HEK293T (cell line): ENCODE results near the gene SIK2.

Experiments
- CTCF ChIA-PET: fragments of 350-600 bp; formaldehyde crosslinking; extraction: SDS; loops from one replicate; lab custom pipeline; 2021; ENCODE audit warnings: antibody characterized with exemption, inconsistent platforms; lab: Yijun Ruan, JAX
- POLR2A ChIA-PET: fragments of 350-600 bp; formaldehyde crosslinking; extraction: SDS; loops from one replicate; lab custom pipeline; 2020; ENCODE audit warnings: antibody characterized with exemption, inconsistent platforms; lab: Yijun Ruan, JAX
- DNase-seq: peaks from one replicate; pipeline ENCODE4 v3.0.0; 2012; ENCODE audit warnings: mixed read lengths; ENCODE audit errors: extremely low spot score
- ARNT ChIP-seq: fragments of 450-650 bp; IDR thresholded peaks from 2 replicates; pipeline ENCODE4 v1.6.1; 2017; ENCODE audit warnings: mild to moderate bottlenecking
- BHLHE40 ChIP-seq: fragments of 450-650 bp; IDR thresholded peaks from 2 replicates; pipeline ENCODE4 v1.6.1; 2016; ENCODE audit warnings: mild to moderate bottlenecking, moderate library complexity, borderline replicate concordance
- CTBP1 ChIP-seq: fragments of 450-650 bp; IDR thresholded peaks from 2 replicates; pipeline ENCODE4 v1.6.1; 2016; ENCODE audit warnings: borderline replicate concordance
- ELF4 ChIP-seq: fragments of 450-650 bp; IDR thresholded peaks from 2 replicates; pipeline ENCODE4 v1.6.1; 2017; ENCODE audit warnings: antibody characterized with exemption
- FOXA1 ChIP-seq: fragments of 450-650 bp; IDR thresholded peaks from 2 replicates; pipeline ENCODE4 v1.6.1; 2016; ENCODE audit warnings: mild to moderate bottlenecking
- FOXK2 ChIP-seq: fragments of 450-650 bp; IDR thresholded peaks from 2 replicates; pipeline ENCODE4 v1.6.1; 2016; ENCODE audit warnings: mild to moderate bottlenecking
- FOXM1 ChIP-seq: fragments of 450-650 bp; IDR thresholded peaks from 2 replicates; pipeline ENCODE4 v1.6.1; 2017; ENCODE audit warnings: mild to moderate bottlenecking, borderline replicate concordance
- HDGF ChIP-seq: fragments of 450-650 bp; IDR thresholded peaks from 2 replicates; pipeline ENCODE4 v1.6.1; 2017; ENCODE audit warnings: antibody characterized with exemption, borderline replicate concordance
- L3MBTL2 ChIP-seq: fragments of 450-650 bp; conservative IDR thresholded peaks from 2 replicates; pipeline ENCODE4 v1.6.1; 2016; ENCODE audit warnings: mild to moderate bottlenecking
- LEF1 ChIP-seq: fragments of 450-650 bp; IDR thresholded peaks from 2 replicates; pipeline ENCODE4 v1.6.1; 2017; ENCODE audit warnings: mild to moderate bottlenecking, borderline replicate concordance
- NFRKB ChIP-seq: fragments of 450-650 bp; IDR thresholded peaks from 2 replicates; pipeline ENCODE4 v1.6.1; 2016; ENCODE audit warnings: mild to moderate bottlenecking, moderate library complexity
- PKNOX1 ChIP-seq: fragments of 450-650 bp; IDR thresholded peaks from 2 replicates; pipeline ENCODE4 v1.6.1; 2016
- SP1 ChIP-seq: fragments of 450-650 bp; IDR thresholded peaks from 2 replicates; pipeline ENCODE4 v1.6.1; 2017
- SUZ12 ChIP-seq: fragments of 450-650 bp; IDR thresholded peaks from 2 replicates; pipeline ENCODE4 v1.6.1; 2016; ENCODE audit warnings: mild to moderate bottlenecking
- TARDBP ChIP-seq: fragments of 450-650 bp; IDR thresholded peaks from 2 replicates; pipeline ENCODE4 v1.6.1; 2016
- ZNF384 ChIP-seq: fragments of 450-650 bp; IDR thresholded peaks from 2 replicates; pipeline ENCODE4 v1.6.1; 2016

The SIK2 gene

GRCh38 chr11:111606986-111607385, 4.7 kb downstream of the SIK2 start:
- CTCF ChIA-PET = no interaction called here
- POLR2A ChIA-PET = no interaction called here
- DNase-seq = no peak
- TF ChIP-seq L3MBTL2 (no peak), HDGF (no peak), ARNT (no peak), FOXM1 (no peak), CTBP1 (no peak), SP1 (no peak), BHLHE40 (no peak), PKNOX1 (no peak), LEF1 (no peak), FOXA1 (no peak), ZNF384 (no peak)

GRCh38 chr11:111607751-111608150, 5.5 kb downstream of the SIK2 start:
- POLR2A ChIA-PET = no interaction called here
- CTCF ChIA-PET = no interaction called here
- DNase-seq = no peak
- TF ChIP-seq HDGF (no peak), PKNOX1 (peak; percentile 73), FOXM1 (no peak)

GRCh38 chr11:111612224-111612623, 10.0 kb downstream of the SIK2 start:
- ChIA-PET CTCF (no interaction called here), POLR2A (no interaction called here)
- no peak for DNase-seq
- TF ChIP-seq L3MBTL2 = no peak
- no peak for TF ChIP-seq NFRKB
- no peak for TF ChIP-seq BHLHE40
- no peak for TF ChIP-seq FOXA1
- TF ChIP-seq FOXK2 = no peak
- TF ChIP-seq CTBP1 = no peak
- TF ChIP-seq PKNOX1 = no peak
- TF ChIP-seq LEF1 = no peak
- no peak for TF ChIP-seq SP1
- TF ChIP-seq TARDBP = no peak
- TF ChIP-seq ARNT = no peak
- TF ChIP-seq SUZ12 = no peak
- TF ChIP-seq ELF4 = no peak
- TF ChIP-seq ZNF384 = no peak
- TF ChIP-seq FOXM1 = no peak
- TF ChIP-seq HDGF = no peak

- ChIA-PET CTCF (interaction anchor here (0.5 to 0.6 kb wide), 2 partner anchors 62 to 1222 kb away, joined by 3 read pairs; no protein-coding TSS in a partner anchor), POLR2A (no interaction called here)
- no peak for DNase-seq
- TF ChIP-seq SUZ12 (no peak), LEF1 (no peak), TARDBP (no peak), FOXM1 (no peak), HDGF (no peak), SP1 (no peak), ZNF384 (no peak), BHLHE40 (no peak)
Measured at GRCh38 chr11:111617286-111617685, 15.0 kb downstream of the SIK2 start.

GRCh38 chr11:111620518-111620917, 18.3 kb downstream of the SIK2 start:
- DNase-seq = no peak
- TF ChIP-seq BHLHE40 = no peak
- TF ChIP-seq FOXM1 = no peak
- no peak for TF ChIP-seq FOXK2
- TF ChIP-seq SUZ12 = no peak
- TF ChIP-seq ZNF384 = no peak
- ChIA-PET CTCF (no interaction called here), POLR2A (no interaction called here)

- DNase-seq = no peak
- ChIA-PET CTCF (interaction anchor here (1.0 kb wide), 1 partner anchor 19 kb away, joined by 3 read pairs; no protein-coding TSS in a partner anchor), POLR2A (no interaction called here)
- TF ChIP-seq FOXA1 (no peak), ELF4 (no peak), SUZ12 (no peak), ARNT (no peak), TARDBP (no peak), NFRKB (no peak), SP1 (no peak), BHLHE40 (no peak), HDGF (no peak)
Measured at GRCh38 chr11:111623527-111624030, 21.3 kb downstream of the SIK2 start.

- TF ChIP-seq PKNOX1 (no peak), TARDBP (no peak), ZNF384 (no peak), FOXM1 (no peak), FOXA1 (no peak), SUZ12 (no peak), ELF4 (no peak)
- ChIA-PET POLR2A (no interaction called here), CTCF (interaction anchor here (0.7 kb wide), 1 partner anchor 11 kb away, joined by 3 read pairs; no protein-coding TSS in a partner anchor)
- DNase-seq = no peak
Measured at GRCh38 chr11:111624608-111625007, 22.4 kb downstream of the SIK2 start.
